22Rv1 (cell line): Measurements from ENCODE around the gene NFKBIE.
"Not testable (repeated sequence)": the region's sequence is repeated elsewhere in the genome, so short reads cannot be mapped to it uniquely, and the experiment has no call there.

Source experiments
- H3K27ac ChIP-seq: fragments of 450-650 bp; 2 replicates; pipeline ENCODE4 v1.5.1; 2017
- CTCF ChIP-seq: fragments of 450-650 bp; IDR thresholded peaks from 2 replicates; pipeline ENCODE4 v1.5.1; 2017; ENCODE audit warnings: mild to moderate bottlenecking
- ZFX ChIP-seq: fragments of 450-650 bp; IDR thresholded peaks from 2 replicates; pipeline ENCODE4 v1.6.1; 2017; ENCODE audit warnings: antibody characterized with exemption, borderline replicate concordance

NFKBIE gene

GRCh38 chr6:44265007-44265721 lies at the start of gene NFKBIE:
NFKBIE (minus strand) TSS chr6:44265551; CDS start chr6:44265346, 205 bp downstream.
- peak within 1 kb of the TSS; percentile 64 for H3K27ac ChIP-seq
- TF ChIP-seq ZFX (no peak), CTCF (peak; percentile 29)

- H3K27ac ChIP-seq = not testable (repeated sequence)
These were observed 49.3 kb upstream of the NFKBIE start for GRCh38 chr6:44314657-44315056.

- H3K27ac ChIP-seq = peak within 1 kb of the TSS; percentile 60
- TF ChIP-seq CTCF = peak; percentile 98
- no peak for TF ChIP-seq ZFX
These were observed 47.8 kb upstream of the NFKBIE start, which contains the start of gene AARS2 for GRCh38 chr6:44312901-44313788. AARS2 (minus strand) TSS chr6:44313347; CDS start chr6:44313323, 24 bp downstream.

GRCh38 chr6:44311767-44312166 lies 46.4 kb upstream of the NFKBIE start:
- H3K27ac ChIP-seq = no peak overlapping the region
- no peak for TF ChIP-seq CTCF
- TF ChIP-seq ZFX = no peak

GRCh38 chr6:44311304-44311703 lies 46.0 kb upstream of the NFKBIE start:
- TF ChIP-seq ZFX = no peak
- no peak for TF ChIP-seq CTCF
- no peak overlapping the region for H3K27ac ChIP-seq

- TF ChIP-seq ZFX (no peak), CTCF (no peak)
- no peak overlapping the region for H3K27ac ChIP-seq
These were observed 44.9 kb upstream of the NFKBIE start for GRCh38 chr6:44310241-44310640.

- no peak overlapping the region for H3K27ac ChIP-seq
- TF ChIP-seq ZFX = no peak
- TF ChIP-seq CTCF = no peak
These were observed 44.3 kb upstream of the NFKBIE start for GRCh38 chr6:44309631-44310030.
